Stomach (tissue), 4 donors: ENCODE data around the gene TYW1.
"Not testable (repeated sequence)": the region's sequence is repeated elsewhere in the genome, so short reads cannot be mapped to it uniquely, and the experiment has no call there.

Experiments
- EP300 ChIP-seq: sonication (generic); formaldehyde crosslinking; IDR thresholded peaks from one replicate; pipeline ENCODE4 v1.6.1; 2017; ENCODE audit warnings: antibody characterized with exemption
- TF ChIP-seq, protein P1 (sequence below), 7 experiments: fragments of 450-650 bp in 4 of 7; fragments of 200-600 bp in 3 of 7; sonication (generic) in 3 of 7; IDR thresholded peaks; one replicate each; pipeline ENCODE4 v1.5.1; 2016 to 2019; ENCODE audit warnings: antibody characterized with exemption in 7 of 7, control low read depth in 2 of 7, mild to moderate bottlenecking in 1 of 7

DNA sequence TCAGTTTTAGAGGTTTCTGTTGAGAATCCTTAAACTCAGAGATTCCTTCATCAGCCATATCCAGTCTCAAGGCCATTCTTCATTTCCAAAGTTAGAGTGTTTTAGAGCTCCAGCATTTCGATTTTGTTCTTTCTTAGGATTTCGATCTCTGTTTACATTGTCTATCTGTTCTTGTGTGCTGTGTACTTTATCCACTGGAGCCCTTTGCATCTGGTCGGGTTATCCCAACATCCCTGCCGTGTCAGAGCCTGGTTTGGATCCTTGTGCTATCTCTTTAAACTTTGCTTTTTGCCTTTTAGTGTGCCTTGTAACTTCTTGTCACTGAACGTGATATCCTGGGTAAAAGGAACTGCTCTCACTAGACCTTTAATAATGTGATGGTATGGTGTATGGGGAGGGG, 131.6 kb downstream of the TYW1 start:
- TF ChIP-seq, protein P1, sequence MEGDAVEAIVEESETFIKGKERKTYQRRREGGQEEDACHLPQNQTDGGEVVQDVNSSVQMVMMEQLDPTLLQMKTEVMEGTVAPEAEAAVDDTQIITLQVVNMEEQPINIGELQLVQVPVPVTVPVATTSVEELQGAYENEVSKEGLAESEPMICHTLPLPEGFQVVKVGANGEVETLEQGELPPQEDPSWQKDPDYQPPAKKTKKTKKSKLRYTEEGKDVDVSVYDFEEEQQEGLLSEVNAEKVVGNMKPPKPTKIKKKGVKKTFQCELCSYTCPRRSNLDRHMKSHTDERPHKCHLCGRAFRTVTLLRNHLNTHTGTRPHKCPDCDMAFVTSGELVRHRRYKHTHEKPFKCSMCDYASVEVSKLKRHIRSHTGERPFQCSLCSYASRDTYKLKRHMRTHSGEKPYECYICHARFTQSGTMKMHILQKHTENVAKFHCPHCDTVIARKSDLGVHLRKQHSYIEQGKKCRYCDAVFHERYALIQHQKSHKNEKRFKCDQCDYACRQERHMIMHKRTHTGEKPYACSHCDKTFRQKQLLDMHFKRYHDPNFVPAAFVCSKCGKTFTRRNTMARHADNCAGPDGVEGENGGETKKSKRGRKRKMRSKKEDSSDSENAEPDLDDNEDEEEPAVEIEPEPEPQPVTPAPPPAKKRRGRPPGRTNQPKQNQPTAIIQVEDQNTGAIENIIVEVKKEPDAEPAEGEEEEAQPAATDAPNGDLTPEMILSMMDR (IDR thresholded peaks at IDR 0.05): not testable (repeated sequence)
- TF ChIP-seq EP300: not testable (repeated sequence)
